ENCODE data around the gene VPS4A.

VPS4A gene

DNA sequence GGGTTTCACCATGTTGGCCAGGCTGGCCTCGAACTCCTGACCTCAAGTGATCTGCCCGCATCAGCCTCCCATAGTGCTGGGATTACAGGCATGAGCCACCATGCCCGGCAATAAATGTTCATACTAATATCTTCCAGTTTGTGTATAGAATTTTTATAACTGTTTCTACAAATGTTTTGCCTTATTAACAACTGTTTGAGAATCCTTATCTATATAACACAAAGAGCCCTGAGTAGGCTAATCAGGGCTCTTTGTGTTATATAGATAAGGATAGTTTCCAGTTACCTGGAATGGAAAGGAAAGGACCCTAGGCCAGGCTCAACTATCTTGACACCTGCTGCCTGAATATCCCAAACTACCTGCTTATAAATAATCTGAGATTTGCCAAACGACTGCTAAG is 57.7 kb downstream of the VPS4A start:
- peak; percentile 11 for DNase-seq

DNA sequence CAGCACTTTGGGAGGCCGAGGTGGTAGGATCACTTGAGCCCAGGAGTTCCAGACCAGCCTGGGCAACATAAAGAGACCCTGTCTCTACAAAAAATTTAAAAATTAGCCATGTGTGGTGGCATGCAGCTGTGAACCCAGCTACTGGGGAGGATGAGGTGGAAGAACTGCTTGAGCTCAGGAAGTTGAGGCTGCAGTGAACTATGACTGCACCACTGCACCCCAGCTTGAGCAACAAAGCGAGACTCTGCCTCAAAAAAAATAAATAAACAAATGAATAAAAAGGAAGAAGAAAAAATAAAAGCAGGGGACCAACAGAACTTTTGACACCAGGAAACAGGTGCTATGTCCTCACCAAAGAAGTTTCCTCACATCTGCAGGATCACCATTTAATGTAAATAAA is 60.4 kb downstream of the VPS4A start:
- DNase-seq = no peak

DNA sequence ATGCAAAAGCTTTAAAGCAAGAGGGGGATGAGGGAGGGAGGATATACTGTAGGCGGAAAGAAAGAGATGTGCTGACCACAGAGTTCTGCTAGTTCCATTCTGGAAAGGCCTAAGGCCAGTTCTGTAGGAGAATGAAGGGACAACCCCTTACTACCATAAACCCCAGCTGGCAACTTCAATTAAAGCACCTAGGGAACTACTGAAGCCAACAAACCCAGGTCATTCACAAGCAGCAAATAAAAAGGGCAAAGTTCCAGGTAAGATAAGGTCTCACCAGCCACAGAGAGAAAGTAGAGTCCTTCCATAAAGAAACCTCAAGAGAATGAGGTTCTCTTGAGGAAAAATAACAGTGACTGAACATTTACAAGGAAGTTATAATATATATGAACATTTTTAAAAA is 61.9 kb downstream of the VPS4A start:
- DNase-seq = no peak
